CD4-positive, alpha-beta T cell treated with Interleukin-4 for 4 hours (primary cell): Measurements from ENCODE around the gene CCDC33.

Experiments used
- DNase-seq: peaks from one replicate; pipeline ENCODE4 v3.0.0-alpha.2; 2020

The CCDC33 gene

GRCh38 chr15:74384881-74385643 is 148.9 kb downstream of the CCDC33 start:
- DNase-seq = peak; percentile 55

DNA sequence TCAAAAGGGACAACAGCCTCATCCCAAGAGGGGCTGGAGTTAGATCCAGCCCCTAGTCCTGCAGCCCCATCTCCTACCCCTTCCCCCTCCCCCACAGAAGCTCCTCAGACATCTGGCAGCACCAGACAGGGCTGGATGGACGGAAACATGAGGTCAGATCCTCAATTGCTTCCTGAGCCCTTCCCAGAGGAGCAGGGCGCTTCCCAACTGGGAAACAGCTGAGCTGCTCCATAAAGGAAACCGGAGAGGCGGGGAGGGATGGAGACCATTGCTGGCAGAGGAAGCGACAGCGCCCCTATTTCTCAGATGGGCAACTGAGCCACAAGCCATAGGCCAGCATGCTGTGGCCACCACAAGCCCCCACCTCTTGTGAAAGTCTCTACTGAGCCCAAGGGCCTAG is 149.6 kb downstream of the CCDC33 start:
- no peak for DNase-seq
